ENCODE data around the gene DACT3.
A peak's percentile ranks its signal among the peaks of the same experiment; 100 is the strongest.

The DACT3 gene

GRCh38 chr19:46610851-46611770, 49.9 kb downstream of the DACT3 start:
- DNase-seq (ENCODE audit: low read depth): no peak

- no peak for DNase-seq (ENCODE audit: low read depth)
Measured at GRCh38 chr19:46610413-46610775, 50.6 kb downstream of the DACT3 start.

GRCh38 chr19:46609511-46610412, 51.2 kb downstream of the DACT3 start:
- no peak for DNase-seq (ENCODE audit: low read depth)

GRCh38 chr19:46608581-46609345, 52.2 kb downstream of the DACT3 start:
- DNase-seq (ENCODE audit: low read depth): no peak

- no peak for DNase-seq (ENCODE audit: low read depth)
Measured at GRCh38 chr19:46608178-46608577, 52.8 kb downstream of the DACT3 start.

- DNase-seq (ENCODE audit: low read depth): no peak
Measured at GRCh38 chr19:46607448-46607841, 53.5 kb downstream of the DACT3 start.

- DNase-seq (ENCODE audit: low read depth): no peak
Measured at GRCh38 chr19:46606681-46607447, 54.1 kb downstream of the DACT3 start.

- DNase-seq (ENCODE audit: low read depth): no peak
Measured at GRCh38 chr19:46606019-46606418, 55.0 kb downstream of the DACT3 start.

DNA sequence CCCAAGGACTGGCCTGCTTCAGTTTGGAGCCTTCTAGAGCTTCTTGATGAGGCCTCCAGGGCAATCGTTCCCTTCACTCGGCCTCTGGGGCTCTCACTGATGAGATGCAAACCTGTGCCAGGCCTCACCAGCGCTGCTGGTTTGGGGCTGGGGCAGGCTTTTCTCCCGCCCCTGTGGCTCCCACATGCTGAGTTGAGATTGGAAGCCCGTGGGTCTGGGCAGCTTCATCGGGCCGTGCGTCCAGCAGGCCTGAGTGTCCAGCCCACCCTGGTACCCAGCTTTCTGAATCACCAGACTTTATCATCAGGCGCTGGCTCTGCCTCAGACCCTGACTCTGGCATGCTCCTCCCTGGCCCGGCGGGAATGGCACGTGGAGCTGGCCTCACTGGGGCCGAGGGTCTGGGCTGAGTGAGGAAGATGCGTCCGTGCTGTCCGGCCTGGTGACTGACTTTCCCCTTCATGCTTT, 55.6 kb downstream of the DACT3 start:
- DNase-seq (ENCODE audit: low read depth): no peak

DNA sequence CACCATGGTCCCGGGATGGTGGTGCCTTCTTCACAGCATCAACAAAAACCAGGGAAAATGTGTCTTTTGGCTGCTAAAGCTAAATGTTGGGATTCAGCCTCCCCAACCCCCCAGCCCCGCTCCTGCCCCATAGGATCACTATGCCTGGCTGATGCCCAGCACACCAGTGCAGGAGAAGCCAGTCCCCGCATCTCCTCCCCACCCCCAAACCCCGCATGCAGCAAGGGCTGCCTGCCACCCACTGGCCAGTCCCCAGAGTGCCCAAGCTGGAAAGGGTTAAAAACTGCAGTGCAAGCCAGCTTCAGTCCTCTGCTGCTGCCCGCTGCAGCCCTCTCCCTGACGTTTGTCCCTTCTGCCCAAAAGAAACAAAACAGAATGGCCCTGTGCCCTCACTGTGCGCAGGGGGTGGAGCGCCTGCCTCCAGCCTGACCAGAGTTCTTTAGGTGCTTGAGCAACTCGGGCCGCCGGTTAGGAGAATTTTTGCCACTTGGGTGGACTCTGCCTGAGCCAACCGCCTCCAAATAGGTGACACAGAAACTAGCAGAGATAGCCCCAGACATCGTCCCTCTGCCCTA, 56.1 kb downstream of the DACT3 start:
- no peak for DNase-seq (ENCODE audit: low read depth)

DNA sequence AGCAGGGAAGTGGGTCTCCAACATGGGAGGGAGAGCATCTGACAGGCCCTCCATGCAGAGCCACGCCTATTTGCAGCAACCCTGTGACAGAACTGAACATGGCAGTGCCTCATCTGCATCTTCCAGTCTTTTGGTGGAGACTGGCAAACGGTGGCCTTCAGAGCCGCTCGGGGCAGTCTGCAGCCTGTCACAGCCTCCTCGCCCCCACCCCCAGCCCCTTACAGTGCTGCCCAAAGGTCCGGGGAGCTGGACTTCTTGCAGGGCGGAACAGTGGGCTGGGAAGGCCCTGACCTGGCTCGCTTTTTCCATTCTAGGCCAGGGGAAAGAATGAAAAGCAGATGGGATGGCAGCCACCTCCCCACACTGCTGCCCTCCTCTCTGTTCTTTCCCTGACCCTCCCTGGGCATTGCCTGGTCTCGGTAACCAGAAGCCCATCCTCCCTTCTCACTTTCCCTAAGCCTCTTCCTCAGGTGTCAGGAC, 57.2 kb downstream of the DACT3 start:
- DNase-seq (ENCODE audit: low read depth): no peak

DNA sequence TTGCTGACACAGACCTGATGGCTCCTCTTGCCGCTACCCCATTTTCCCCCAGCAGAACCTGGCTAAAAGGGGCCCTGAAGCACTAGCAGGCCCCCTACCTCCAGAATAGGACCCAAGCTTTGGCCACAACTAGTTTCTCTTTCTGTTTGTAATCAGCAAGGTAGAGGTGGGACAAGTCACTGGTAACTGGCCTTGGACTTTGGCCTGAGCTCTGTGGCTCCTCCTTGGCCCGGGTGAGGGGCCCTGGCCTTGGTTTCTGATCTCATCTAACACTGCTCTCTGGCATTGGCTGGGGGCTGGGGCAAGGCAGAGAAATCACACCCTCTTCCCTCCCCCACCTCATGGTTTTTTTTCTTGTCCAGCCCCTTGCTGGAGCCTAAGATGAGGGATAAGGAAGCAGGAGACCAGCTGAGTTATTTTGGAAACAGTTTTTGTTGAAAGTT, 57.8 kb downstream of the DACT3 start:
- no peak for DNase-seq (ENCODE audit: low read depth)

GRCh38 chr19:46602392-46603194, 58.4 kb downstream of the DACT3 start:
- no peak for DNase-seq (ENCODE audit: low read depth)

DNA sequence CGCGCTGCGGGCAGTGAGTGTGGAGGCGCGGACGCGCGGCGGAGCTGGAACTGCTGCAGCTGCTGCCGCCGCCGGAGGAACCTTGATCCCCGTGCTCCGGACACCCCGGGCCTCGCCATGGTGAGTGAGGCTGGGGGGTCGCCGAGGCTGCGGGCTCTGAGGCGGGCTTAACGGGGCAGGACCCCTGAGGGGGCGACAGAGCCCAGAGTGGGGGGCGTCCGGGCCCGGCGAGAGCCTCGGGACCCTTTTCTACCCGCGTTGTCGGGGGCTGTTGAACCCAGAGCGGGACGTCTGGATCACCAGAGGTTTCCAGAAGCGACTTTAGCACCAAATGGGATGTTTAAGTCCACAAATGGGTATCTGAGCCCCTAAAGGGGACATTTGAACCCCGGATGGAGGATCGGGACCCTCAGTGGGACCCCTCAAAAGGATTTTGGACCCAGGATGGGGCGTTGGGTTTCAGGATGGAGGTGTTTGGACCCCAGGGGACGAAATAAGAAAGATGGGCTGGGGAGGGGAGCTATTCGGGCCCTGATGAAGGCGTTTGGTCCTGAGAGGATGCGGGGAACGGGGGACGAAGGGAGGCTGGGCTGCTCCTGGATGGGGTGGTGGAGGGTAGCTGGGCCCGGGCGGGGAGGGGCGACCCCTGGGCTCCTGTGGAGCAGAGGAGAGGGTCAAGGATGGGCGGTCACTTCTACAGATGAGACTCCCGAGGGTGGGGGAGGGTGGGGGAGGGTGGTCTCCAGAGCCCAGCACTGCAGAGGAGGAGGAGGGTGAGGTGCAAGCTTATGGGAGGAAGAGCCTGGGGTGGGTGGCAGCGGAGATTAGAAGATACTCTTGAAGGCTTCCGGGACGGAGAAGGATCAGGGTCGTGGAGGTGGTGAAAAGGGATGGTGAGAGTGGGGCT, 59.4 kb downstream of the DACT3 start, which contains the start of gene CALM3:
TSS of gene CALM3 (plus strand) at position 13 of the 907 bp plus-strand sequence. CDS start at position 118, 105 bp downstream.
- DNase-seq (ENCODE audit: low read depth): no peak

- peak; percentile 96 for DNase-seq (ENCODE audit: low read depth)
Measured at GRCh38 chr19:46600384-46601317, 60.3 kb downstream of the DACT3 start.

- no peak for DNase-seq (ENCODE audit: low read depth)
Measured at GRCh38 chr19:46599716-46600373, 61.1 kb downstream of the DACT3 start.

GRCh38 chr19:46598372-46598917, 62.5 kb downstream of the DACT3 start:
- DNase-seq (ENCODE audit: low read depth): no peak
